ENCODE measurements around the gene ENTREP3.
A peak's percentile ranks its signal among the peaks of the same experiment; 100 is the strongest.

The ENTREP3 gene

DNA sequence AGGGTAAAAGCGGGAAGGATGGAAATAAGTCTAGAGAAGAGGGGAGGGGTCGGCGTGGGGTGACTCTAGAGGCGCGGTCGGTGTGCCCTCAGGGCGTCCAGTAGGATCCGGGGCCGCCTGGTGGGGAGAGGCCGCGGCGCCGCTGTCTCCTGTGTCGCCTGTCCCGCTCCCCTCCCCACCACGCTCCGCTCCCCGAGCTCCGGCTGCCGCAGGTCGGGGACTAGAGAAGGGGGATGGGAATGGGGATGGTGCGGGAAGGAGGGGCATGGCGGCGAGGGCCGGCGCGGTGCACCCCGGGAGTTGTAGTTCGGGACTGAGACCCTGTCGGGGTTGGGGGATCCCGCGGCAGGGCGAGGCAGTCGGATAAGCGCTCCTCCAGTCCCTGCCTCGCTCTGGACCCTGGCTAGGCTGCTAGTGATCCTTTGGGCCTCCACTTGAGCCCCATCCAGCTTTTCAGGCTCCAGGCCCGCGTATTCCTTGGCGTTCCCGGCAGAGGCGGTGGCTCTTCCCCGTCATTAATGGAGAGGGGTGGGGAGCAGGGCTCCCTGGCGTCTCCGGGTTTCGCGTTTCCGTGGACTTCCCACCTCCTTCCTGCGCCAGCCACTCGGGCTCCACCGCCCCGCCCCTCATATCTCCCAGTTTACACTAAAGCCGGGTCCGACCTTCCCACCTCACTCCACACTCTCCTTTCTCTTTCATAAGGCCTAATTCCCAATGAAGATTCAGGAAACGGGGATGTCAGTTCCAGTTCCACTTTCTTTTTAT is at the start of gene ENTREP3:
ENTREP3 (minus strand) TSS at position 241 of the 765 bp plus-strand sequence. CDS start 606 bp downstream, outside the sequence.
- peak; percentile 81 for DNase-seq (ENCODE audit: low spot score)

GRCh38 chr1:155304558-155305063 is 49.3 kb upstream of the ENTREP3 start:
- DNase-seq (ENCODE audit: low spot score) = no peak

DNA sequence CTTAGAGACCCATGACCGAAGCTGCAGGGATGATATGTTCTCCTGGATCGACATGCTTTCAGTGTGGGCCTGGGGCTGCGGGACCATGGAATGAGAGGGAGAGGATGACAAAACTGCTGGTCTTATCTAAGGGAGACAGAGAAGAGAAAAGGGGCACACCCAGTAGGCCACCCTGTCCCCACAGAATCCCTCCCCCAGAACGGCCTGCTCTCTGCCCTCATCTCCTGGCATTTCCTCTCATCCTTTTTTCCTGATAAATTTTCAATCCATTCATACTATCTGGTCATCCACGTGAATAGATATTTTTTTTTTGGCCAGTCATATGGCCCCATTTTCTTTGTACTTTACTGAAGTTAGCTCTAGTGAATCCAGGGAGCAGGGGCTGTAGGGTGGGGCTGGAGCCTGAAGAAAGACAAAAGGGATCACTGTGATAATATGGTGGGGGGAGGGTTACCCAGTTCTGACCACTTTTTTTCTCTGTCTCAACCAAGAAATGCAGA is 46.1 kb upstream of the ENTREP3 start, which contains the start of gene PKLR:
PKLR (minus strand) TSS at position 97 of the 500 bp plus-strand sequence; CDS start at position 54, 43 bp downstream.
- DNase-seq (ENCODE audit: low spot score) = no peak

DNA sequence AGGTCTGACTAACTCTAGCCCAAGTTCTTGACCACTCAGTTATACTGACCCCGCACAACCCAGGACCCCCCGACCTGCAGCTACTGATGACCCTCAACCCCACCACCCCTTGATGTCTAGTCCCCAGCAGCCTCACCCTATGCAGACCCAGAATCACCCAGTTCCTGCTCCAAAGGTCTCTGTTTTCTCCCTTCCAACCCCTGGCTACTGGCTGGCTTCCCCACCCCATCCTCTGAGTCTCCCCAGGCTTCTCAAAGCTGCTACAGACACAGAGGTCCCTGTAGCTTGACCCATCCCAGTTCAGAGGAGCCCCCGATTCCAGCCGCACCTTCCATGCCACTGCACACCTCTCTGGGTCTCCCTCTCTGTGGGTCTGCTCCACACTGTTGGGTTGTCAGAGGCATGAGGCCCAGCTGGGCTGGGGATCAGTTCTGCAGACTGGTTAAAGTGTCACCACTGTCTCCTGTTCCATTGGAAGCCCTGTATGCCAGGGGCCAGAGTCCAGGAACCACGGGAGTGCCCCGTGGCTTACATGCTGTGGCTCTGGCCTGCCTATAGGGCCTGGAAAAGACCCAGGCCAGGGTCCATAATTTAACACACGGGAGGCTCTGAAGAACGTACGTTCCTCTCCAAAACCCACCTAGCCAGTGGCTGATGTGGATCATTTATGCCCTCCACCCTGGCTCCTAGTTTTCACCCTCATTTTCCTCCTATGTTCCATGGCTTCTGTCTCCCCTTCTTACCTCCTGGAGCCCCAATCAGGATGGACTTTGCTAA is 45.5 kb upstream of the ENTREP3 start:
- no peak for DNase-seq (ENCODE audit: low spot score)

GRCh38 chr1:155300024-155300423 is 44.7 kb upstream of the ENTREP3 start:
- no peak for DNase-seq (ENCODE audit: low spot score)

DNA sequence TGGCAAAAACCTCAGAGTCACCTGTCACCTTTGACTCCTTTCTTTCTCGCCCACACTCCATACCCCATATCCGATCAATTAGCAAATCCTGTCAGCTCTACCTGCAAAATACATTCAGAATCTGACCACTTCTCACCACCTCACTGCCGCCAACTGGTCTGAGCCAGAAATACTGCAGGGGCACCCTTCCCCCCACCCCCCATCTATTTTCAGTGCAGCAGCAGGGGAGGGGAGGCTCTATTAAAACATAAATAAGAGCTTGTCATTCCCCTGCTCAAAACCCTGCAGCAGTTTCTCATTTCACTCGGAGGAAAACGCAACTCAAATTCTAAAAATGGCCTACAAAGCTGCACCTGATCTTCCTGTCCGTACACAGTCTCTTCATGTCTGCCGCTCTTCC is 42.1 kb upstream of the ENTREP3 start:
- no peak for DNase-seq (ENCODE audit: low spot score)

DNA sequence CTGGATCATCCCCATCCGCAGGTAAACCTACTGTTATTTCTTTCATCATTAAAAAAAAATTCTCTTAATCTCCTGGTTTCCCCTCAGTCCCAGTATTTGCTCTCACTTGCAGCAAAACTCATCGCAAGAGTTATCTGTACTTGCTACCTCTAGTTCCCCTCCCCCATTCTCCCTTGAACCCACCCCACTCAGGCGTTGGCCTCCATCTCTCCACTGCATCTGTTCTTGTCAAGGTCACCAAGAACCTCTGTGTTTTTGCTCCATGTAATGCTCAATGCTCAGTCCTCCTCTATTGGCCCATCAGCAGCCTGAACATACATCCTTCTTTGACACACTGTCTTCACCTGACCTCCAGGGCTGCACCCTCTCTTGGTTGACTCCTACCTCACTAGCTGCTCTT is 41.4 kb upstream of the ENTREP3 start:
- no peak for DNase-seq (ENCODE audit: low spot score)

DNA sequence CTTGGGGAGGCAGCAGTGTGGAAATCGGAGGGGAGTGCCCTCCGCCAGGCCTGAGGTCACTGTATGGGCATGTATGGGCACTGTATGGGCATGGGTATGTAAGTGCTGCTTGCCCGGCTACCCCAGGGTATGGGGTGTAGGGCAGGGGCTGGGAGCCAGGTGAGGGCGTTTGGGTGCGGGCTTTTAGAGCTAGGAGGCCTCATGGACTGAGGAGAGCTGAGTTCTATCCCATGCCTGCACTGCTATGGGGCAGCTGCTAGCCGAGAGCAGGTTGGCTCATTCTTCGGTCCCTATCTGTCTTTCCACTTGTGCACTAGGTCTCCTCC is 40.6 kb upstream of the ENTREP3 start:
- no peak for DNase-seq (ENCODE audit: low spot score)

GRCh38 chr1:155295183-155295941 is 40.1 kb upstream of the ENTREP3 start:
- no peak for DNase-seq (ENCODE audit: low spot score)

DNA sequence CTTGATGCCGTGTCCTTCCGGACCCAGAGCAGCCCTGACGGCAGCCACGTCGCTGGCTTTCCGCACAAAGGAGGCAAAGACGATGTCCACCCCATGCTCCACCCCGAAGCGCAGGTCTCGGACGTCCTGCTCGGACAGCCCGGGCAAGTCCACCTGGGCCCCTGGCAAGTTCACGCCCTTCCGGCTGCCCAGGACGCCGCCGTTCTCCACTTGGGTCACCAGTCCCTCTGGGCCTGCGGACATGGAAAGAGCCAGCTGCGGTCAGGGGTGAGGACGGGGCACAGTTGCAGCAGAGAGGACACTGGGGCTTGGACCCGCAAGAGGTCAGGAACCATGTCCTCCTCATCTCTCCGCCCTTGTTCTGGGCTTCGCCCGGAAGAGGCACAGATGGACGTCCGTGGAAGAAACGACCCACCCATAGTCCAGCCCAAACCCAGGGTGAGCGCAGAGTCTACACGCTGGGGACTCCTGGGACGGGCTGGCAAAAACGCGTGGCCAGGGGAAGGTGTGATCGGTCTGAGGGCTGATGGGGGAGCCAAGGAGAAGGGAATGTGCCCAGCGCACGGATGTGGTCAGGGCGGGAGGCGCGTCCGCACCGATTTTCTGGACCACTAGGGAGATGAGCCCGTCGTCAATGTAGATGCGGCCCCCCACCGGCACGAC is 39.4 kb upstream of the ENTREP3 start:
- DNase-seq (ENCODE audit: low spot score) = no peak

DNA sequence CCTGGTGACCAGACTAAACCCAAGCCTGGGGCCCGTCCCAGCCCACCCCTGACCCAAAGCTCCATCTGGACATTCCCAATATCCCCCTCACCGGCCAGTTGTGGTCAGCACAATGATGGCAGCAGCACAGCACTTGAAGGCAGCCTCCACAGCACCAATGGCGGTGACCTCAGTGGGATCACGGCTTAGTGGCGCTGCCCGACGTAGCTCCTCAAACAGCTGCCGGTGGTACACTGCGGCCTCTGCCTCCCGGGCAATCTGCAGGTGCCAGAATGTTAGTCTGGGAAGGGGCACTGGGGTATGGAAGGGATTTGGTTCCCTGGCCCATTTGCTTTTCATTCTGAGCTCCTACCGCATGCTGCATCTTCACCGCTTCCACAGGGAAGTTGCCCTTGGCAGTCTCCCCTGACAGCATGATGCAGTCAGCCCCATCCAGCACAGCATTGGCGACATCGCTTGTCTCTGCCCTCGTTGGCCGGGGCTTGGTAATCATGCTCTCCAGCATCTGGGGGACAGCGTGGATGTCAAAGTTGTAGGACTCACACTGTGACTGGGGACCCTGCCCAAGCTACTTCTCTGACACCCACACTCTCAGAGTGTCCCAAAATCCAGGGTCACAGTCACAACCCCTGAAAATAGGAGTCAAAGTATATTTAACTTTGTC is 37.9 kb upstream of the ENTREP3 start:
- DNase-seq (ENCODE audit: low spot score) = no peak

DNA sequence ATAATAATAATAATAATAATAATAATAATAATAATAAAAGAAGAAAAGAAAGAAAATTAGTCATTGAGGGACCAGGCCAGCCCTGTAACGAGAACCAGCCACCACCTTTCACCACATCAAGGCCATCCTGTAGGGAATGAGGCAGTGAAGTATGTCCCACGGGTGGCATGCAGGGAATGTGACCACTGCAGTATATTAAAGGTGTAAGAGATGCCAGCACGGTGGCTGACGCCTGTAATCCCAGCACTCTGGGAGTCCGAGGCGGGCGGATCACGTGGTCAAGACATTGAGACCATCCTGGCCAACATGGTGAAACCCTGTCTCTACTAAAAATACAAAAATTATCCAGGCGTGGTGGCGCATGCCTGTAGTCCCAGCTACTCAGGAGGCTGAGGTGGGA is 35.7 kb upstream of the ENTREP3 start:
- DNase-seq (ENCODE audit: low spot score) = peak; percentile 52

GRCh38 chr1:155287987-155288543 is 32.8 kb upstream of the ENTREP3 start:
- no peak for DNase-seq (ENCODE audit: low spot score)

GRCh38 chr1:155286544-155286943 is 31.3 kb upstream of the ENTREP3 start:
- no peak for DNase-seq (ENCODE audit: low spot score)

DNA sequence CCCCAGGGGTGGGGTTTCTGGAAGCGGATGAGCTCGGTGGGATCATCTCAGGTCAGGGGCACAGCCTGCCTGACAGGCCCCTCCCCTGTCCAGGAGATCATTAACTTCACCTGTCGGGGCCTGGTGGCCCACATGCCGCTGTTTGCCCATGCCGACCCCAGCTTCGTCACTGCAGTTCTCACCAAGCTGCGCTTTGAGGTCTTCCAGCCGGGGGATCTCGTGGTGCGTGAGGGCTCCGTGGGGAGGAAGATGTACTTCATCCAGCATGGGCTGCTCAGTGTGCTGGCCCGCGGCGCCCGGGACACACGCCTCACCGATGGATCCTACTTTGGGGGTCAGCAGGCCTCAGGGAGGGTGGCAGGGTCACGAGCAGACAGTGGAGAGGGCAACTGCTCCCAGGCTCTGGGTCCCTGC is 30.4 kb upstream of the ENTREP3 start:
- no peak for DNase-seq (ENCODE audit: low spot score)

DNA sequence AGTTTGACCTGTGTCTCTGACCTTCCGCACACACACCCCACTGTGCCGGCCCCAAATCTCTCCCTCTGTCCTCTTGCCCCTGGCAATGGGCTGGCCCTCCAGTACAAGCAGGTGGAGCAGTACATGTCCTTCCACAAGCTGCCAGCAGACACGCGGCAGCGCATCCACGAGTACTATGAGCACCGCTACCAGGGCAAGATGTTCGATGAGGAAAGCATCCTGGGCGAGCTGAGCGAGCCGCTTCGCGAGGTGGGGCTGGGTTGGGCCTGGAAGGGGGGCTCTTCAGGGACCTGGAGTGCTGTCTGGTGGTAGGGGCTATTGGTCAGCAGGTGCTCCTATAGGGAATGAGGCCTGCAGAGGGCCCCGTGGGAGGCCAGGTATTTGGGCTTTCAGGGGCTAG is 29.8 kb upstream of the ENTREP3 start:
- no peak for DNase-seq (ENCODE audit: low spot score)

DNA sequence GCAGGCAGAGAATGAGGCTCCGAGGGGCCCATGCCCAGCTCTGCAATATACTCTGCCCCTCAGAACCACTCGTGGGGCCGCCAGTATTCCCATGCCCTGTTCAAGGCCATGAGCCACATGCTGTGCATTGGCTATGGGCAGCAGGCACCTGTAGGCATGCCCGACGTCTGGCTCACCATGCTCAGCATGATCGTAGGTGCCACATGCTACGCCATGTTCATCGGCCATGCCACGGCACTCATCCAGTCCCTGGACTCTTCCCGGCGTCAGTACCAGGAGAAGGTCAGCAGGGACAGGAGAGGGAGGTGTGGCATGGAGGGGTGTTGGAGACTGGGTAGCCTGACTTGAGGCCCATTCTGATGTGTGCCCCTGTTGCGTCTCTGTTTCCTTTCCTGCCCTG is 29.2 kb upstream of the ENTREP3 start:
- no peak for DNase-seq (ENCODE audit: low spot score)

DNA sequence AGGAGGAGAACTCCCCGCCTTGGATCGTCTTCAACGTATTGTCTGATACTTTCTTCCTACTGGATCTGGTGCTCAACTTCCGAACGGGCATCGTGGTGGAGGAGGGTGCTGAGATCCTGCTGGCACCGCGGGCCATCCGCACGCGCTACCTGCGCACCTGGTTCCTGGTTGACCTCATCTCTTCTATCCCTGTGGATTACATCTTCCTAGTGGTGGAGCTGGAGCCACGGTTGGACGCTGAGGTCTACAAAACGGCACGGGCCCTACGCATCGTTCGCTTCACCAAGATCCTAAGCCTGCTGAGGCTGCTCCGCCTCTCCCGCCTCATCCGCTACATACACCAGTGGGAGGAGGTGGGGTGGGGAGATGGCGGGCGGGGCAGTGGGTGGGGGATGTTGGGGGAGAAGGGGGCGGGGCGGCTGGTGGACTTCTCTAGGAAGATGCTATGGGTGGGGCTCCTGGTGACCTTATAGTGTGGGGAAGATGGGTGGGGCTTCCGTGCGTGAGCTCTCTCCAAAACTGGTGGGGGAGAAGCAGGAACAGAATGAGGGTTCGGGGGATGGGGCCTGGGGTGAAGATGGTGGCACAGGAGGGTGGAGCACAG is 27.3 kb upstream of the ENTREP3 start:
- no peak for DNase-seq (ENCODE audit: low spot score)

- DNase-seq (ENCODE audit: low spot score) = no peak
Observed at GRCh38 chr1:155279268-155279667, 24.0 kb upstream of the ENTREP3 start.

DNA sequence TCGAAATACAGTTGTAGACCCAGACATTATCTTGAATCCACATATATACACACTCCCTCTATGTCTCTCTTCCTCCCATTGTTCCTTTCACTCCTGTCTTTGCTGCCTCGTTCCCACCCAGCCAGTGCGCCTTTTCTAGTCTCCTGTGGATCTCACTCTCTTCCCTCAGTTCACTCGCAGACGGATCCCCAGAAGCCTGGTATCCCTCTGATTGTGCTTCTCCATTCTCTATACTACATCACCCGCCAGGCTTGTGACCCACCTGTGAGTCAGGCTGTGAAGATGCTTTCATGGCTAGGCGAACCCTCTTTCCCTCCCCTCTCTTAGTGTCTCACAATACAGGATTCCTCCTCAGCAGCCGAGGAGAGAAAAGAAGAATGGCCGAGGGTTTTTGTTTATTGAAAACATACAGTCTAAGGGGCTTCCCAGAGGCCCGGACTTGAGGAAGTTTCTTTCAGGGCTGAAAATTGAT is 23.4 kb upstream of the ENTREP3 start:
- DNase-seq (ENCODE audit: low spot score) = no peak

All from SW480 (cell line).